ENCODE results near the gene ADM2. TPM values are rescaled to one million over a fixed set of nuclear protein-coding genes. Genes with fewer than 3 reads are reported as not detected.
"Not testable (repeated sequence)": the region's sequence is repeated elsewhere in the genome, so short reads cannot be mapped to it uniquely, and the experiment has no call there.

The ADM2 gene, protein sequence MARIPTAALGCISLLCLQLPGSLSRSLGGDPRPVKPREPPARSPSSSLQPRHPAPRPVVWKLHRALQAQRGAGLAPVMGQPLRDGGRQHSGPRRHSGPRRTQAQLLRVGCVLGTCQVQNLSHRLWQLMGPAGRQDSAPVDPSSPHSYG
- 1 to 10 TPM; 3.7 to 4.1 TPM for total RNA-seq

DNA sequence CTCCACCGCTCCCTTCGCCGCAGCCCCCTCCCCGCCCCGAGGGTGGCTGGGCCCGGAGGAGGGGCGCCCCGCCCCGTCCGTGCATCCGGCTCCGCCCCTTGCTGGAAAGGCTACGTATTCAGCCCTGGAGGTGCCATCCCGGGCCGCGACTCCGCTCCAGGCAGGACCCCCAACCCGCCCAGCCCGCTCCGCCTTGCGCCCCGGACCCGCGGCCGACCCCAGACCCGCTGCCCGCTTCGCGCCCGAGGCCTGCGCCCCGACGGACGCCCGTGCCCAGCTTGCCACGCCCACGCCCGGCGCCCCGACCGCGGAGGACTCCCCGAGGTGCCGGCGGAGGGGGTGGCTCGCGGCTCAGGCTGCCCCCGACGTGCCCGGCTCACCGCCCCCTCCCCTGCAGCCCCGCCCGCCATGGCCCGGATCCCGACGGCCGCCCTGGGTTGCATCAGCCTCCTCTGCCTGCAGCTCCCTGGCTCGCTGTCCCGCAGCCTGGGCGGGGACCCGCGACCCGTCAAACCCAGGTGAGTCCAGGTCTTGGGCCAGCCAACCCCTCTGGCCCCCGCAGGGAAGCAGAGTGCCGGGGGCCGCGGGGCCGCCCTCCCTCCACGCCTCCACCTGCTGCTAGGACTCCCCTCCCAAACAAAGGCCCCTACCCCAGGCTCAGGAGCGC lies at the start of gene ADM2:
TSS of gene ADM2 (plus strand) at position 104 of the 667 bp plus-strand sequence. CDS start at position 409, 305 bp downstream.
- peak; percentile 71 for DNase-seq
- CTCF ChIA-PET, result interaction anchor here (0.7 kb wide), 1 partner anchor 205 kb away, joined by 3 read pairs; no protein-coding TSS in a partner anchor
- H3K4me3 Mint-ChIP-seq, result peak within 1 kb of the TSS; percentile 73
- POLR2A ChIA-PET, result no interaction called here
- no peaks in the 10 kb centered on the region for H3K36me3 Mint-ChIP-seq (ENCODE audit: low read depth)
- H3K27ac Mint-ChIP-seq, result peak within 1 kb of the TSS; percentile 62
- H3K27me3 Mint-ChIP-seq, result peaks cover 12% of the 10 kb centered on the region
- no peaks in the 10 kb centered on the region for H3K9me3 Mint-ChIP-seq
- peaks cover 12% of the 10 kb centered on the region for H3K4me1 Mint-ChIP-seq

DNA sequence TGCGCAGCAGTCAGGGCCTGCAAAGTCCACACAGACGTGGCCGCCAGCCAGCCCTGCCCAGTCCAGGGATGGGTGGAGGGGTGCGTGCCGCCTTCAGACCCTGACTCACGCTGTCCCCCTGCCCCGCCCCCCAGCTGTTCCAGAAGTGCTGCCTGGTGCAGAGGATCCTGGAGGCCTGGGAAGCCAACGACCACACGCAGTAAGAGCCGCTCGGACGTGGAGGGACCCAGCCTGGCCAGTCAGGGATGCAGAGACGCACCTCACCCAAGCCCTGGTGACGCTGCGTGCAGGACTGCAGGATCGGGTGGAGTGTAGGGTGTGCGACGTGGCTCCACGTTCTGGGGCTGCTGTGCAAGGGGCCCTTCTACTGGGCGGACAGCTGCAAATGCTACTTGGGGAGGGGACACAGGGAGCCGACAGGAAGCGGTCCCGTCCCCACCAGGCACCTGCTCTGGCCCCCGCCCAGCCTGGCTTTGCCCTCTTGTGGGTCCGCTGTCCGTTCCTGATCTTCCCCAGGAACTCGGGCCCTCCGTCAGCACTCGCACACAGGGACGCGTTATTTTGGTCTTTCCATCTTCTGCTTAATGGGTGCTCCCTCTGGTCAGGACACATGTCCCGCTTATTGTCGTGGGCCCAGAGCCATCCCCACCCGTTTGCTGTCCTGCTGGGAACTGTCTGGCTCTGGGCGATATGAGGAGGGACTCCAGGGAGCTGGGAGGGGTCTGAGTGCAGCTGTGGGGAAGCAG lies 49.0 kb upstream of the ADM2 start:
- H3K4me1 Mint-ChIP-seq, result no peaks in the 10 kb centered on the region
- DNase-seq, result no peak
- CTCF ChIA-PET, result no interaction called here
- no peak overlapping the region for H3K27ac Mint-ChIP-seq
- no peaks in the 10 kb centered on the region for H3K9me3 Mint-ChIP-seq
- POLR2A ChIA-PET, result no interaction called here
- no peaks in the 10 kb centered on the region for H3K27me3 Mint-ChIP-seq
- H3K4me3 Mint-ChIP-seq, result no peak overlapping the region
- H3K36me3 Mint-ChIP-seq (ENCODE audit: low read depth), result peaks cover 32% of the 10 kb centered on the region

DNA sequence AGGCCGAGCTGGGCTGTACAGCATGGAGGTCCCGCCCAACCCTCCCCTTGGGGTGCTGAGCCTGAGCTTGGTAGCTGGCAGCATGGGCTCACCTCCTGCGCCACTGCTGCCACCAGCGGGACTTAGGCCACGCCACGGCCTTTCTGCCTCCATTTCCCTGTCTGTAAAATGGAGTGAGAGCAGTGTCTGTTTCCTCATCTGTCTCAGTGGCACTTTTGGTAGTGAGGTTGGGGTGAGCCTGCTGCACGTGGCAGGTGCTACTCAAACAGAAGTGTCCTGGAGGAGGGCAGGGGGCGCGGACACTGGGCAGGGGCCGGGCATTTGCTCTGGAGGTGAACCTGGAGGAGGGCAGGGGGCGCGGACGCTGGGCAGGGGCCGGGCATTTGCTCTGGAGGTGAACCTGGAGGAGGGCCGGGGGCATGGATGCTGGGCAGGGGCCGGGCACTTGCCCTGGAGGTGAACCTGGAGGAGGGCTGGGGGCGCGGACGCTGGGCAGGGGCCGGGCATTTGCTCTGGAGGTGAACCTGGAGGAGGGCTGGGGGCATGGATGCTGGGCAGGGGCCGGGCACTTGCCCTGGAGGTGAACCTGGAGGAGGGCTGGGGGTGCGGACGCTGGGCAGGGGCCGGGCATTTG lies 48.3 kb upstream of the ADM2 start:
- CTCF ChIA-PET, H3K4me1 Mint-ChIP-seq, POLR2A ChIA-PET, H3K27ac Mint-ChIP-seq, DNase-seq, H3K4me3 Mint-ChIP-seq, H3K27me3 Mint-ChIP-seq, H3K9me3 Mint-ChIP-seq: not testable (repeated sequence)
- peaks cover 32% of the 10 kb centered on the region for H3K36me3 Mint-ChIP-seq (ENCODE audit: low read depth)

DNA sequence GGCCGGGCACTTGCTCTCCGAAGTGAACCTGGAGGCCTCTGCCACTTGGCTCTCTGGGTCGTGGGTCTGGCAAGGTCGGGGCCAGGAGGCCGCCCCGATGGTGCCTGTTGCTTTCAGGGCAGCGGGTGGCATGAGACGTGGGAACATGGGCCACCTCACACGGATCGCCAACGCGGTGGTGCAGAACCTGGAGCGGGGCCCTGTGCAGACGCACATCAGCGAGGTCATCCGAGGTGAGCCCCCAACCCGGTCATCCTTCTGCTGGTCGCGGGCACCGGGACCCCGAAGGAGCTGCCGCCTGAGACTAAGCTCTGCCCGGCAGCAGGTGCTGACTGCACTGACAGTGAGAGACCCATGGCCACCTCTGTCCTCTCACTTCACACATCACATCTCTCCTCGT lies 46.5 kb upstream of the ADM2 start:
- Mint-ChIP-seq H3K4me3 (no peak overlapping the region), H3K36me3 (ENCODE audit: low read depth) (peaks cover 20% of the 10 kb centered on the region), H3K9me3 (no peaks in the 10 kb centered on the region), H3K4me1 (no peaks in the 10 kb centered on the region), H3K27ac (no peak overlapping the region), H3K27me3 (no peaks in the 10 kb centered on the region)
- CTCF ChIA-PET, result interaction anchor here (1.3 kb wide), 1 partner anchor 36 kb away, joined by 3 read pairs; no protein-coding TSS in a partner anchor
- POLR2A ChIA-PET, result no interaction called here
- DNase-seq, result no peak

DNA sequence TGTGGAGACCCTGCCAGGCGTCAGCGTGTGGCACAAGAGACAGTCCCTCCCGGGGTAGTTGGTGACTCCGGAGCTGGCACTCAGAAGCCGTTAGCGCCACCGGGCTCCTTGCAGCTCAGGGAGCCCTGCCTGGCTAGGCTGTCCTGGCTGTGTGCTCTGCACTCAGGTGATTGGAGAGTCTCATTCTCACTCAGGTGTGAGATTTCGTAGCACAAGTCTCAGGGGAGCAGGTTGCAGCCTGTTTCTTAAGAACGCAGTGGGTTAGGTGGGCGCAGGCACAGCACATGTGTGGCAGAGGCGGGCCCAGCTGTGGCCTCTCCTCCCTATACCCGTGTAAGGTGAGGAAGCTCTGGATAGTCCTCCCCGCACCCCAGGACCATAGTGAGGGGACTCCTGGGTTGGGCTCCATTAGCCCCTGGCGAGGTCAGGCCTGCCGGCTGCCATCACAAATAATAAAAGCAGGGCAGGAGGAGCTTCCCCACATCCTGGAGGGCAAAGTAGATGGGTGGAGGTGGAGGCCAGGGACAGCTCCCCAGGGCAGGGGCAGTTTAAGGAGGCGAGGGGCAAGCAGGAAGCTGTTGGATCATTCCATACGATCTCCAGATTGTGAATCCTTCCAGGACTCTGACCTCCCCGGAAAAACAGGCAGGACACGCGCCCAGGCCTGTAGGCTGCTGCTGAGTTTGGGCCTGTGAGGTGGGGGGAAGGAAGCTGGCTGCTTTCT lies 45.9 kb upstream of the ADM2 start:
- Mint-ChIP-seq H3K36me3 (ENCODE audit: low read depth) (peaks cover 15% of the 10 kb centered on the region), H3K27me3 (no peaks in the 10 kb centered on the region), H3K27ac (no peak overlapping the region), H3K4me1 (no peaks in the 10 kb centered on the region), H3K9me3 (no peaks in the 10 kb centered on the region), H3K4me3 (no peak overlapping the region)
- ChIA-PET CTCF (interaction anchor here (1.0 to 1.4 kb wide), 3 partner anchors 10 to 35 kb away, joined by 3 to 5 read pairs (median 3); no protein-coding TSS in a partner anchor), POLR2A (no interaction called here)
- DNase-seq, result no peak

DNA sequence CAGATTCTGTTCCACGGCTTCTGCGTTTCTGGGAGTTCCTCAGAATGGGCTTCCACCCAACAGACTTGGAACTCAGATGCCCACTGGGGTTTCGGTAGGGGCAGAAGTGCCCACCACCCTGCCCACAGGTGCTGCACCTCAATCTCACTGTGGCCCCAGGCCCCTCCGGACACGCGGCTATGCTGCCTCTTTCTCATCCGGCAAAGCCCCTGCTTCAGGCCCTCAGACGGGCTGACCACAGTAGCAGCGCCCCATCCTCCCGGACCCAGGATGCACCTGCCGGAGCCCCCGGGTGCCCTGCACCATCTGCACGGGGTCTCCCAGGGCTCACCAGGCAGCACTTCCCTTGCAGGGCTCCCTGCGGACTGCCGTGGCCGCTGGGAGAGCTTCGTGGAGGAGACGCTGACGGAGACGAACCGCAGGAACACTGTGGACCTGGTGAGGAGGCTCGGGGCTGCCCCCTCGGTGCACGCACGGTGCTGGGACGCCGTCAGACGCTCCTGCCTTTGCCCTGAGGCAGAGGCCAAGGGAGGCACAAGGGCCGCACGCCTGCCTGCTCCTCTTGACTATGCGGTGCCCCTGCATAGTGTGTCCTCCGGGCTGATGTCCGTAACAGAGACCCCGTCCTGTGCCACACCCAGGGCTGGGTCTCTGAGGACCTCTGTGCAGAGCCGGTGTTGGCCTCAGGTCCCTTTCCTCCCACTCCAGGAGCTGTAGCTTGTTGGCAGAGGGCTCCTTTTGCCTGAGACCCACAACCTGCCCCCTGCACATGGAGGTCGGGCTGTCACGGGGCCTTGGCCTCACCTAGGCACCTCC lies 45.1 kb upstream of the ADM2 start:
- Mint-ChIP-seq H3K36me3 (ENCODE audit: low read depth) (peaks cover 10% of the 10 kb centered on the region), H3K27me3 (no peaks in the 10 kb centered on the region), H3K9me3 (no peaks in the 10 kb centered on the region), H3K27ac (no peak overlapping the region), H3K4me1 (no peaks in the 10 kb centered on the region), H3K4me3 (no peak overlapping the region)
- POLR2A ChIA-PET, result no interaction called here
- no peak for DNase-seq
- CTCF ChIA-PET, result interaction anchor here (1.0 to 1.4 kb wide), 3 partner anchors 9 to 34 kb away, joined by 3 to 5 read pairs (median 3); no protein-coding TSS in a partner anchor

DNA sequence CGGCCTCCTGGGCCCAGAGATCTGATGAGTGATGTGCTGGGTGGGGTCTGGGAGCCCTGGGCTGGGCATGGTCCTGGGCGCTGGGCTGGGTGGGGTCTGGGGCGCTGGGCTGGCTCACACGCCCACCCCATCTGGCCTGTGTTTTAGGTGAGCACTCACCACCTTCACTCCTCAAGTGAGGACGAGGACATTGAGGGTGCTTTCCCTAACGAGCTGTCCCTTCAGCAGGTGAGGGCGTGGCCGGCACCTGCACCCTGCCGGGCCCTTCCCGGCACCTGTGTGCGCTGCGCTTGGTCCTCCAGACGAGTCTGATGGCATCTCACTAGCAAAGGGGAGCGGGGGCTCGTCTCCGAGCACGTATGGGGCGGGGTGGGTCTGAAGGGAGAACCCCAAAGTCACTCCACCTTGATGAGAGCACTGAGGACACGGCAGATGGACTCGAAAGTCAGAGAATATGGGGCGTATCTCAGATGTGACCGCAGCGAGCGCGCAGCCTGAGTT lies 44.5 kb upstream of the ADM2 start:
- DNase-seq, result no peak
- H3K4me3 Mint-ChIP-seq, result no peak overlapping the region
- no peaks in the 10 kb centered on the region for H3K9me3 Mint-ChIP-seq
- ChIA-PET POLR2A (no interaction called here), CTCF (interaction anchor here (1.4 to 1.9 kb wide), 2 partner anchors 8 to 49 kb away, joined by 4 to 5 read pairs; partner anchors contain the start of gene MIOX)
- no peaks in the 10 kb centered on the region for H3K4me1 Mint-ChIP-seq
- peaks cover 5% of the 10 kb centered on the region for H3K36me3 Mint-ChIP-seq (ENCODE audit: low read depth)
- no peak overlapping the region for H3K27ac Mint-ChIP-seq
- no peaks in the 10 kb centered on the region for H3K27me3 Mint-ChIP-seq

DNA sequence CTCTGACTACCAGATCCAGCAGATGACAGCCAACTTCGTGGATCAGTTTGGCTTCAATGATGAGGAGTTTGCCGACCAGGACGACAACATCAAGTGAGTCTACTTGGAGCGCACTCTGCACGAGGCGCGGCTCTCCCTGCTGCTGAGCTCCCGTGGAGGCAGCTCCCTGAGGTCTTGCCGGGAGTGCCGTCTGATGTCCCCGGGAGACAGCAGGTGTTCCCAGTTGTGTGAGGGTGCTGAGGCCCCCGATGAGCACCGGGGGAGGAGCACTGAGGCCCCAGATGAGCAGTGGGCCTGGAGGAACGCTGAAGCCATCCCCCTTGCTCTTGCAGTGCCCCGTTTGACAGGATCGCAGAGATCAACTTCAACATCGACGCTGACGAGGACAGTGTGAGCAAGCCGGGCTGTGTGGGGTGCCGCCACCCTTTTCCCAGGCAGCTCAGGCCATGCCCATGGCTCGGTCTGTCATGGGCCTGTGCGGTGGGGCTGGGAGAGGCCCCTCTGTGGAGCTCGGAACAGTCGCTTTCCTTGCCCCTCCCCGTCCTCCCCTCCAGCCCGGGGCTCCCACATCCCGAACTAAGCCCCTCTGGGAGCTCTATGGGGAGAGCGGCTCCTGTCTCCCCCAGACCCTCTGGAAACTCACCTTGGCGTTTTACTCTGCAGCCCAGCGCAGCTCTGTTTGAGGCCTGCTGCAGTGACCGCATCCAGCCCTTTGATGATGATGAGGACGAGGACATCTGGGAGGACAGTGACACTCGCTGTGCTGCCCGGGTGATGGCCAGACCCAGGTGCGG lies 43.6 kb upstream of the ADM2 start:
- CTCF ChIA-PET, result interaction anchor here (0.8 to 1.9 kb wide), 2 partner anchors 48 to 61 kb away, joined by 4 read pairs; partner anchors contain the start of gene MIOX
- Mint-ChIP-seq H3K4me1 (no peaks in the 10 kb centered on the region), H3K36me3 (ENCODE audit: low read depth) (peaks cover 3% of the 10 kb centered on the region), H3K27ac (no peak overlapping the region), H3K4me3 (no peak overlapping the region), H3K9me3 (no peaks in the 10 kb centered on the region), H3K27me3 (no peaks in the 10 kb centered on the region)
- no peak for DNase-seq
- POLR2A ChIA-PET, result no interaction called here

DNA sequence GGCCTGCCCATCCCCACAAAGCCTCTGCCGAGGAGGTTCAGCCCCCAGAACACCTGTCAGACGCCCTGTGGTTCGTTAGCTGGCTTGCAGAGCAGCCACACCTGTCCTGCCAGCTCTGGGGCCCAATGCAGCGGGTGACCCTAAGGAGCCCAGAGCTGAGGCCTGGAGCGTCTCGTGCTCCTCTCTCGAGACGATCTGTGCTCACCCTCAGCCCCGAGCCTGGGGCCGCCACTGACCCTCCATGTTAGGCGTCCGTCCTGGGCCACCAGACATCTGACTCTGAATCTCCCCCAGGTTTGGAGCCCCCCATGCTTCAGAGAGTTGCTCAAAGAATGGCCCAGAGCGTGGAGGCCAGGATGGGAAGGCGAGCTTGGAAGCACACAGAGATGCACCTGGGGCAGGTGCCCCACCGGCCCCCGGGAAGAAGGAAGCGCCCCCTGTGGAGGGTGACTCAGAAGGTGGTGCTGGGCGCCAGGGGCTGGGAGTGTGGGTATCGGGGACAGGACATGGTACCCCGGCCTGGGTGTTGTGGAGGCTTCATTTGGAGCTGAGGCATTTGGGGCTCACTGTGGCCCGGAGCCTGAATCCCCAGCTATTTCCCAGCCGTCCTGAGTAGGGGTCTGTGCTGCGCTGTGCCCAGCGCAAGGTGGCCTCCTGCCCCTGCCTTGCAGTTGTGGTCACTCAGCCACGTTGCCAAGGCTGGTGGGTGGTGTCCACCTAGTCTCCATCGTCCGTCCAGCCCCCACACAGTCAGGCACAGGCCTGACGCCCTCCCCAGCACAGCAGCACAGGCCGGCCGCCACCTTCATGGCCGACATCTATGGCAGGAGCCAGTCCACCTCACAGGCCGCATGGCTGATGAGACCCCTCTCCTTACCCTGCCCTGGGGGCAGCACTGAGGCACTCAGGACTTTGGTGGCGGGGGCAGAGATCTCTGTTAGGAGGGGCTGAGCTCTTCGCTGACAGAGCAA lies 42.8 kb upstream of the ADM2 start:
- DNase-seq, result no peak
- no peaks in the 10 kb centered on the region for H3K9me3 Mint-ChIP-seq
- H3K4me3 Mint-ChIP-seq, result no peak overlapping the region
- no peaks in the 10 kb centered on the region for H3K27me3 Mint-ChIP-seq
- CTCF ChIA-PET, result interaction anchor here (0.5 to 1.9 kb wide), 4 partner anchors 10 to 87 kb away, joined by 3 to 6 read pairs (median 4); partner anchors contain the start of genes MIOX and SCO2
- peak overlapping the region; percentile 64 for H3K27ac Mint-ChIP-seq
- peaks cover 8% of the 10 kb centered on the region for H3K36me3 Mint-ChIP-seq (ENCODE audit: low read depth)
- POLR2A ChIA-PET, result interaction anchor here (0.6 kb wide), 1 partner anchor 12 kb away, joined by 4 read pairs; no protein-coding TSS in a partner anchor
- H3K4me1 Mint-ChIP-seq, result peaks cover 3% of the 10 kb centered on the region

DNA sequence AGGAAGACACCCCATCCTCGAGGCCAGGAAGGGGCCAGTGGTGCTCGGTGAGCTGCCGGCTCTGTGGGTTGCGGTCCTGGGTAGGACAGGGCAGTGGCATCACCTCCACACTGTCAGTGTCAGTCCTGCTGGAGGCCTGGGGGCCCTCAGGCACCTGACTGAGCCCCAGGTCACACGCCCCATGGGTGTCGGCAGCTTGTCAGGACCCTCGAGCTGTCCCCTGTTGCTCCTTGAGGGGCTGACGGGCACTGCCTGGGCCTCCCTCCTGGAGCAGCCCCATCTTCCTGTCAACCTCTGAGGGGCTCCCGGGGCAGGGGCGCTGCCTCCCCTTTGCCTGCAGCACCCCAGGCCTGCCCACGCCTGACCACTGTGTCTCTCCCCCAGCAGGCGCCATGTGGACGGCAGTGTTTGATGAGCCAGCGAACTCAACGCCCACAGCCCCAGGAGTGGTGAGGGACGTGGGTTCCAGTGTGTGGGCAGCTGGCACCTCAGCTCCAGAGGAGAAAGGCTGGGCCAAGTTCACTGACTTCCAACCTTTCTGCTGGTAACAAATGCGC lies 42.0 kb upstream of the ADM2 start:
- Mint-ChIP-seq H3K4me1 (peaks cover 3% of the 10 kb centered on the region), H3K36me3 (ENCODE audit: low read depth) (peaks cover 8% of the 10 kb centered on the region), H3K9me3 (no peaks in the 10 kb centered on the region), H3K27ac (no peak overlapping the region), H3K4me3 (no peak overlapping the region), H3K27me3 (no peaks in the 10 kb centered on the region)
- ChIA-PET CTCF (interaction anchor here (1.3 to 1.6 kb wide), 3 partner anchors 11 to 86 kb away, joined by 3 to 5 read pairs (median 3); partner anchors contain the start of gene SCO2), POLR2A (interaction anchor here (0.6 kb wide), 1 partner anchor 11 kb away, joined by 4 read pairs; no protein-coding TSS in a partner anchor)
- no peak for DNase-seq
